Hepatocyte (in vitro differentiated cells): Measurements from ENCODE around the gene HOXC12. TPM values are rescaled to one million over a fixed set of nuclear protein-coding genes. Genes with fewer than 3 reads are reported as not detected.

Experiments
- DNase-seq: peaks from one replicate; pipeline ENCODE4 v3.0.0-alpha.2; 2016; ENCODE audit warnings: low spot score
- H2AFZ ChIP-seq: fragments of 200-600 bp; sonication (generic); 2 replicates; pipeline ENCODE4 v1.6.0; 2016; ENCODE audit warnings: antibody characterized with exemption, mild to moderate bottlenecking
- H3K27ac ChIP-seq: fragments of 200-600 bp; sonication (generic); 2 replicates; pipeline ENCODE4 v1.5.1; 2016; ENCODE audit warnings: mild to moderate bottlenecking
- H3K27me3 ChIP-seq: fragments of 200-600 bp; sonication (generic); 2 replicates; pipeline ENCODE4 v1.6.1; 2016
- H3K36me3 ChIP-seq: fragments of 200-600 bp; sonication (generic); replicated peaks from 2 replicates; pipeline ENCODE4 v1.5.1; 2016; ENCODE audit warnings: low read depth; ENCODE audit not compliant: insufficient read depth
- H3K4me1 ChIP-seq: fragments of 200-600 bp; sonication (generic); 2 replicates; pipeline ENCODE4 v1.5.1; 2016; ENCODE audit warnings: mild to moderate bottlenecking, moderate library complexity; ENCODE audit not compliant: insufficient read depth
- H3K4me2 ChIP-seq: fragments of 200-600 bp; sonication (generic); 2 replicates; pipeline ENCODE4 v1.6.0; 2016
- H3K4me3 ChIP-seq: fragments of 200-600 bp; sonication (generic); 2 replicates; pipeline ENCODE4 v1.5.1; 2016; ENCODE audit warnings: mild to moderate bottlenecking
- H3K79me2 ChIP-seq: fragments of 200-600 bp; sonication (generic); 2 replicates; pipeline ENCODE4 v1.6.0; 2017; ENCODE audit warnings: mild to moderate bottlenecking
- H3K9me2 ChIP-seq: fragments of 200-600 bp; sonication (generic); replicated peaks from 2 replicates; pipeline ENCODE4 v1.6.0; 2017; ENCODE audit warnings: mild to moderate bottlenecking; ENCODE audit not compliant: insufficient read depth
- H3K9me3 ChIP-seq: fragments of 200-600 bp; sonication (generic); 2 replicates; pipeline ENCODE4 v1.5.1; 2016; ENCODE audit warnings: low read depth, mild to moderate bottlenecking
- H4K20me1 ChIP-seq: fragments of 200-600 bp; sonication (generic); 2 replicates; pipeline ENCODE4 v1.6.0; 2016; ENCODE audit warnings: mild to moderate bottlenecking; ENCODE audit not compliant: insufficient read depth, poor library complexity, severe bottlenecking
- EZH2 ChIP-seq: fragments of 200-600 bp; sonication (generic); IDR thresholded peaks from 2 replicates; pipeline ENCODE4 v1.6.1; 2016; ENCODE audit warnings: antibody characterized with exemption, mild to moderate bottlenecking, borderline replicate concordance
- EZH2phosphoT487 ChIP-seq: fragments of 200-600 bp; sonication (generic); IDR thresholded peaks from one replicate; pipeline ENCODE4 v1.6.1; 2018; ENCODE audit warnings: antibody characterized with exemption, mild to moderate bottlenecking, low read depth, moderate library complexity; ENCODE audit not compliant: unreplicated experiment, severe bottlenecking
- WGBS: methylation state at CpG from one replicate; pipeline ENCODE4 v1.1.6; 2016; ENCODE audit warnings: low lambda C conversion rate; ENCODE audit errors: missing lambda C conversion rate; 5-methylcytosine and 5-hydroxymethylcytosine counted together
- polyA plus RNA-seq: library from polyadenylated mRNA; unstranded; fragments of >200 nt; fragmentation: Nextera tagmentation; extraction: Ambion mirVana; gene quantifications from 2 replicates; pipeline ENCODE4 v1.2.1, GENCODE V29; 2016
- total RNA-seq: library from RNA; depleted of rRNA; stranded (reverse); fragments of >200 nt; gene quantifications from 2 replicates; pipeline ENCODE4 v1.2.3, GENCODE V29; 2014
- TF ChIP-seq, protein P1 (sequence below): fragments of 200-600 bp; sonication (generic); IDR thresholded peaks from 2 replicates; pipeline ENCODE4 v1.5.1; 2016; ENCODE audit warnings: antibody characterized with exemption, mild to moderate bottlenecking; ENCODE audit not compliant: poor library complexity

HOXC12 gene
- total and polyA plus RNA-seq, 2 experiments from 2014 or later, result not detected

DNA sequence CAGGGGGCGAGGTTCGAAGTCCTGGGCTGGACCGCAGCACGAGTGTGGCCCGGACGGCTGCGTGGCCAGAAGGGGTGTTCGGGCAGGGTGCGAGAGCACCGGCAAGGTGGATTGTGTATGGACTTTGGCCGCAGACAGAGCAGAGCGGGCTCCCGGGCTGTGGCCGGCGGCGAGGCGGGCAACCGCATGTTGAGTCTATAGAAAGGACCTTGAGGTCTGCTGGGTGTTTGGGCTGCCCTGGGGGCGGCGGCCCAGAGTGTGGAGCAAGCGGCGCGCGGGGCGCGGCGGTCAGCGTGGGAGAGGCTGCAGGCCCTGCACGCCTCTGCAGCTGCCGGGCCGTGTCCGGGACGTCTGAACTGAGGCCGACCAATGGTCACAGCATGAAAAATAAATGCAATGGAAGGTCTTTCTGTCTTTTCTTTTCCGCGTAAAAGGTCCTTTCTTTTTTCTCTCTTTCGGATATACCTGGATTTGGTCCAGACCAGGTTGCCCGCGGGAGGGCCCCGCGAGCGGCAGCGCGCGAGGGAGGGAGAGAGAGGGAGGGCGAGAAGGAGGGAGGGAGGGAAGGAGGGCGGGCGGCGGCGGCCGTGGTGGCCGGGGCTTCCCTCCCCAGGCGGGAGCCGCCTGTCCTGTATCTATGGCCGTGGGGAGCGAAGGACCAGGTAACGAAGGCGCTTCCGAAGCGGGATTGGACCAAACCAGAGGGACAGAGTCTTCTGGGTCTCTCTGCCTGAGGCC, 39.7 kb downstream of the HOXC12 start:
- H3K27me3 ChIP-seq, result peaks cover 98% of the 10 kb centered on the region
- TF ChIP-seq EZH2 (peak; percentile 63), EZH2phosphoT487 (peak; percentile 79)
- TF ChIP-seq, protein P1, sequence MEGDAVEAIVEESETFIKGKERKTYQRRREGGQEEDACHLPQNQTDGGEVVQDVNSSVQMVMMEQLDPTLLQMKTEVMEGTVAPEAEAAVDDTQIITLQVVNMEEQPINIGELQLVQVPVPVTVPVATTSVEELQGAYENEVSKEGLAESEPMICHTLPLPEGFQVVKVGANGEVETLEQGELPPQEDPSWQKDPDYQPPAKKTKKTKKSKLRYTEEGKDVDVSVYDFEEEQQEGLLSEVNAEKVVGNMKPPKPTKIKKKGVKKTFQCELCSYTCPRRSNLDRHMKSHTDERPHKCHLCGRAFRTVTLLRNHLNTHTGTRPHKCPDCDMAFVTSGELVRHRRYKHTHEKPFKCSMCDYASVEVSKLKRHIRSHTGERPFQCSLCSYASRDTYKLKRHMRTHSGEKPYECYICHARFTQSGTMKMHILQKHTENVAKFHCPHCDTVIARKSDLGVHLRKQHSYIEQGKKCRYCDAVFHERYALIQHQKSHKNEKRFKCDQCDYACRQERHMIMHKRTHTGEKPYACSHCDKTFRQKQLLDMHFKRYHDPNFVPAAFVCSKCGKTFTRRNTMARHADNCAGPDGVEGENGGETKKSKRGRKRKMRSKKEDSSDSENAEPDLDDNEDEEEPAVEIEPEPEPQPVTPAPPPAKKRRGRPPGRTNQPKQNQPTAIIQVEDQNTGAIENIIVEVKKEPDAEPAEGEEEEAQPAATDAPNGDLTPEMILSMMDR, result no peak
- H3K4me1 ChIP-seq, result peaks cover 23% of the 10 kb centered on the region
- peak overlapping the region; percentile 52 for H2AFZ ChIP-seq
- peak overlapping the region; percentile 83 for H3K4me2 ChIP-seq
- no peaks in the 10 kb centered on the region for H3K9me2 ChIP-seq
- 9% methylated on average over 47 of the region's 60 CpGs for WGBS
- no peak for DNase-seq
- no peak overlapping the region for H3K27ac ChIP-seq
- H3K79me2 ChIP-seq, result no peaks in the 10 kb centered on the region
- H4K20me1 ChIP-seq, result no peaks in the 10 kb centered on the region
- no peak overlapping the region for H3K4me3 ChIP-seq
- H3K36me3 ChIP-seq, result no peaks in the 10 kb centered on the region
- no peaks in the 10 kb centered on the region for H3K9me3 ChIP-seq

DNA sequence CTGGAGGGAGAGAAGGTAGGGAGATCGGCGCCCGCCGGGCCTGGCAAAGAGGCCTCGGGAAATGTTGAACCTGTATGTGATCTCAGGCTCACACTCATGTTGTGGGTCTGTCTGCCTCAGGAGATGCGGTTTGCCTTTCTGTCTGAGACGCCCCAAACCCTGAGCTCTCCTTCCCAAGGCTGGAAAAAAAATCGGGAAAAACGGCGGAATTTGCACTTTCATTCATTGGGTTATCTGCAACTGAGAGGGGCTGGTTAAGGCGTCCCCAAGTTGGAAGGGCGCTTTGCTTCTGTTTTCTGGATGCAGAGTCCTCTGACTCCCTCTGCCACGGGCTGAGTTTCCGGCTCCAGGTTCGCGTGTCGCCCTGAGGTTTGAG, 40.3 kb downstream of the HOXC12 start:
- 8% methylated on average over 17 of the region's 17 CpGs for WGBS
- TF ChIP-seq EZH2, result peak; percentile 90
- TF ChIP-seq, protein P1, result no peak
- no peaks in the 10 kb centered on the region for H3K9me2 ChIP-seq
- H3K36me3 ChIP-seq, result no peaks in the 10 kb centered on the region
- peak overlapping the region; percentile 83 for H3K4me2 ChIP-seq
- peaks cover 97% of the 10 kb centered on the region for H3K27me3 ChIP-seq
- H4K20me1 ChIP-seq, result no peaks in the 10 kb centered on the region
- no peaks in the 10 kb centered on the region for H3K79me2 ChIP-seq
- no peak for DNase-seq
- H2AFZ ChIP-seq, result peak overlapping the region; percentile 67
- no peak overlapping the region for H3K4me3 ChIP-seq
- peaks cover 24% of the 10 kb centered on the region for H3K4me1 ChIP-seq
- H3K9me3 ChIP-seq, result no peaks in the 10 kb centered on the region
- H3K27ac ChIP-seq, result no peak overlapping the region

DNA sequence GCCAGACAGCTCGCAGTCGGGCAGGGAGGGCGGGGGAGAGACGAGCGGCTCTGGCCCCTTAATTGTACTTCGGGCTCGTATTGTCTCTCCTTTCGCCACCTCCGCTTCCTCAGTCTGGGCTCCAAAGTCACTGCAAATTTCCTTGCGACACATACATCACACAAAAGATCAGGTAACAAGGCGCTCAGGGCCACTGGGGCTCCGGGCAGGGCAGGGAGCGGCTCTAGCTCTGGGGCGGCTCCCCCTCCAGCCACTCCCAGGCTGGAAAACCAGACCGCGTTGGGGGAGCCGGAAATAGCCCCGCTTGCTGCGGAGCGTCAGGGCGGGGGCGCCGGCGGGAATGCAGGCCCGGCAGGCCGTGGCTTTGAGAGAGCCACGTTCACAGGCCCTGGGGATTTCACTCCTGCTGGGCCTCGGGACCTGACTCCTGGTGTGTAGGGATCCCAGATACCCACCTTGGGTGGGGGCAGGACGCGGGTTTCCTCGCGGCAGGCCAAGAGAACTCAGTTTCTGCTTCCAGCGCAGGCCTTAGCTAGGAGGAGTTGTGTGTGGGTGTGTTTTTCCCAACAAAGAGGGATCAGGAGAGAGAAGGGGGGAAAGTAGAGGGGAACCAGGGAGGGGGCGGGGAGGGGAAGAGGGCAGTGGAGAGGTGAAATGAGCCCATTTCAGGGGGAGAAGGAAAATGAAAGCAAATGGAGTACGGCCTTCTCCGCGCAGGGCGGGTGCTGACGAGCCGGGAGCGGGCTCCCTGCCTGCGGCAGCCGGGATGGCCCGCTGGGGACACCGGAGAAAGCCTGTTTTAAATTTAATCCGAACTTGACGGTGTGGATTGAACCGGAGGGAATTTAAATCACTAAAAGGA, 40.9 kb downstream of the HOXC12 start:
- Histone ChIP-seq H3K79me2 (no peaks in the 10 kb centered on the region), H3K9me3 (no peaks in the 10 kb centered on the region), H3K27ac (peak overlapping the region; percentile 38), H3K4me3 (peak overlapping the region; percentile 24), H3K36me3 (no peaks in the 10 kb centered on the region), H3K27me3 (peaks cover 98% of the 10 kb centered on the region), H3K4me2 (peak overlapping the region; percentile 83), H2AFZ (peak overlapping the region; percentile 67), H3K9me2 (no peaks in the 10 kb centered on the region), H4K20me1 (no peaks in the 10 kb centered on the region), H3K4me1 (peaks cover 30% of the 10 kb centered on the region)
- peak; percentile 71 for DNase-seq
- TF ChIP-seq, protein P1, result no peak
- TF ChIP-seq EZH2phosphoT487 (peak; percentile 26), EZH2 (peak; percentile 19)
- WGBS, result 11% methylated on average over 43 of the region's 48 CpGs
